ENCODE results near the gene TLX3. TPM values are rescaled to one million over a fixed set of nuclear protein-coding genes. Genes with fewer than 3 reads are reported as not detected.

Gene TLX3
- total RNA-seq, 1 donor from 2014 or later = 0.58 TPM

DNA sequence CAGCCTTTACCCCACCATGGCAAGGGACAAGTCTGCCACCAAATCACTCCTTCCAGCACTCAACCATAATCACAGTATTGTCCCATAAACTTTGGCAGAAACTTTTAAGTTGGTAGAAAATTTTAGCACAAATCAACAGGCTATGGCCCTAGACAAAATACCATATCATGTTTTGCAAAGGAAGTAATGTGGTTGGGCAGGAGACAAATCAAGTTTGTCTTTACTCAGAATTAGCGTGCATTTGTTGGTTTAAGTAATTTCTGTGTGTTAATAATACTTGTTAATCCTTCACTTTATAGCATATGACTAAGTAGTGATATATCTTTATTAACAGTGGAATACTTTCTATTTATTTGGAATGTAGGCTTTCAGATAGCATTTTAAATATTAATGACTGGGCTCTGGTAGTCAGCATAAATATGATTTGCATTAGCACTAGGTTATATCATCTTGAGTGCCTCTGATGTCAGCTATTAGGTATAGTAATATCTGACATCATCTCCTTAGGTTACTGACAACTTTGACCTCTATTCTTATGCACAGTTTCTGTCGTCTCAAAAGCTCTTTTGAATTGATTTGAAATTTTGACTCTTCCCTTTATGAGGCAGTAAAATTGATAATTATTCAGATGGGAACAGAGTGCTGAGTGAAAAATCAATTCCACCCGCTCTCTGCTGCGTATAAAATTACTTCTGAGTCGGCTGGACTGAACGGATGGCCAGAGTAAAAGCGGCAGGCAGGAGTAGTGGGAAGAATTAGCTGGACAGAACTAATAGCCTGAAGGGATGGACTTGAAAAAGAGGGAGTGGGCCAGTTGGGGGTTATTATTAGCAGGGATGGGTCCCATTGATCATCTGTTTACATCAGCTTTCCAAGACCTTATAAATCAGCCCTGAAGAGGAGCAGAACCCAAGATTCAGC lies 40.1 kb upstream of the TLX3 start:
- no peaks in the 10 kb centered on the region for H3K36me3 ChIP-seq (ENCODE audit: control insufficient read depth, insufficient read depth, low read length)
- DNase-seq (ENCODE audit: low read depth) = no peak
- no peaks in the 10 kb centered on the region for H3K27me3 ChIP-seq (ENCODE audit: control insufficient read depth, insufficient read depth, low read length)
- TF ChIP-seq, protein P1, sequence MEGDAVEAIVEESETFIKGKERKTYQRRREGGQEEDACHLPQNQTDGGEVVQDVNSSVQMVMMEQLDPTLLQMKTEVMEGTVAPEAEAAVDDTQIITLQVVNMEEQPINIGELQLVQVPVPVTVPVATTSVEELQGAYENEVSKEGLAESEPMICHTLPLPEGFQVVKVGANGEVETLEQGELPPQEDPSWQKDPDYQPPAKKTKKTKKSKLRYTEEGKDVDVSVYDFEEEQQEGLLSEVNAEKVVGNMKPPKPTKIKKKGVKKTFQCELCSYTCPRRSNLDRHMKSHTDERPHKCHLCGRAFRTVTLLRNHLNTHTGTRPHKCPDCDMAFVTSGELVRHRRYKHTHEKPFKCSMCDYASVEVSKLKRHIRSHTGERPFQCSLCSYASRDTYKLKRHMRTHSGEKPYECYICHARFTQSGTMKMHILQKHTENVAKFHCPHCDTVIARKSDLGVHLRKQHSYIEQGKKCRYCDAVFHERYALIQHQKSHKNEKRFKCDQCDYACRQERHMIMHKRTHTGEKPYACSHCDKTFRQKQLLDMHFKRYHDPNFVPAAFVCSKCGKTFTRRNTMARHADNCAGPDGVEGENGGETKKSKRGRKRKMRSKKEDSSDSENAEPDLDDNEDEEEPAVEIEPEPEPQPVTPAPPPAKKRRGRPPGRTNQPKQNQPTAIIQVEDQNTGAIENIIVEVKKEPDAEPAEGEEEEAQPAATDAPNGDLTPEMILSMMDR (IDR thresholded peaks at IDR 0.05; ENCODE audit: insufficient read depth, low read length, poor library complexity, severe bottlenecking) = no peak
- no peak overlapping the region for H3K4me3 ChIP-seq (ENCODE audit: low read depth, low read length)

DNA sequence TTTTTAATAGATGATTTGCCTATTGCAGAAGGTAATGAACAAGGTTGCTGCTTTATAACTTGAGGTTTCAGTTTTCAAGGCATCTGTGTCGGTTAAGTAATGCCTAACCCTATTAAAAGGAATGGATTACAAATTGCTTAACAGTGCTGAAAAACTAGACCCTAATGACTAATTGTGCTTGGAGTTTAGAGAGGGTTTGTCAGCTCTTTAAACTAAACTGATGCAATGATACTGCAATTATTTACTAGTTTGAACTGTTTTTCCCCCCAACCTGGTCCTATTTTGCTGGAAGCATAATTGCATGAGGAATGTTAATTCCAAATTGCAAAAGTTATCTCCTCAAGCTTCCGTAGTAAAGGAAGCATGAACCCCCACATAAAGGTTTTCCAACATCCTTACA lies 39.3 kb upstream of the TLX3 start:
- TF ChIP-seq, protein P1 (IDR thresholded peaks at IDR 0.05; ENCODE audit: insufficient read depth, low read length, poor library complexity, severe bottlenecking) = no peak
- H3K27me3 ChIP-seq (ENCODE audit: control insufficient read depth, insufficient read depth, low read length) = no peaks in the 10 kb centered on the region
- no peaks in the 10 kb centered on the region for H3K36me3 ChIP-seq (ENCODE audit: control insufficient read depth, insufficient read depth, low read length)
- DNase-seq (ENCODE audit: low read depth) = peak; percentile 48
- no peak overlapping the region for H3K4me3 ChIP-seq (ENCODE audit: low read depth, low read length)

DNA sequence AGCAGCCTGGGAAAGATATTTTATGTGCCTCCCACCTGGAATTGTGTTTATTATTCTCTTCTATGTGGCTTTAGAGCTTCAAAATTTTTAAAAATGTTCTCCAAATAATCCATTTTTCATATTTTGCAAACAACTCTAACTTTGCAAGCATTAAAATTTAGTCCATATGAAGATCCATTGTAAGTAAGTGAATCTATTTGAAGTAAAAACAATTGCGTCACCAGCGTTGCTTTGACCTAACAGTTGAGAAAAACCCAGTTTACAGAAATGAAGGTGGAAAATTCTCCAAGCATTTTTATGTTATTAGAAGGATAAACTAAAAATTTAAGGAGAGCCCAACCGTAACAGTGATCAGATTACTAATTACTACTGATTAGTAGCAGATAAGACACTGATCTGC lies 38.9 kb upstream of the TLX3 start:
- H3K4me3 ChIP-seq (ENCODE audit: low read depth, low read length) = no peak overlapping the region
- no peaks in the 10 kb centered on the region for H3K36me3 ChIP-seq (ENCODE audit: control insufficient read depth, insufficient read depth, low read length)
- TF ChIP-seq, protein P1 (IDR thresholded peaks at IDR 0.05; ENCODE audit: insufficient read depth, low read length, poor library complexity, severe bottlenecking) = no peak

DNA sequence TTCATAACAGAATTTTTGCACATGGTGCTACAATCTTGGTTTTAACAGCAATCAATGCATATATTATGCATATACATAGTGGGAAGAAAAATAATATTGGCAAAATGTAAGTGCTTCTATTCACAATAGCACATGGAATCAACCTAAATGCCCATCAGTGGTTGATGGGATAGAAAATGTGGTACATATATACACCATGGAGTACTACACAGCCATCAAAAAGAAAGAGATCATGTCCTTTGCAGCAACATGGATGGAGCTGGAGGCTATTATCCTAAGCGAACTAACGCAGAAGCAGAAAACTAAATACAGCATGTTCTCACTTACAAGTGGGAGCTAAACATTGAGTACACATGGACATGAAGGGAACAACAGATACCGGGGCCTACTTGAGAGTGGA lies 37.2 kb upstream of the TLX3 start:
- H3K27me3 ChIP-seq (ENCODE audit: control insufficient read depth, insufficient read depth, low read length) = no peaks in the 10 kb centered on the region
- no peaks in the 10 kb centered on the region for H3K36me3 ChIP-seq (ENCODE audit: control insufficient read depth, insufficient read depth, low read length)
- no peak for DNase-seq (ENCODE audit: low read depth)
- TF ChIP-seq, protein P1 (IDR thresholded peaks at IDR 0.05; ENCODE audit: insufficient read depth, low read length, poor library complexity, severe bottlenecking) = no peak
- no peak overlapping the region for H3K4me3 ChIP-seq (ENCODE audit: low read depth, low read length)

More for the DNA sequence above, 38.9 kb upstream of the TLX3 start:
- H3K27me3 ChIP-seq (ENCODE audit: control insufficient read depth, insufficient read depth, low read length) = no peaks in the 10 kb centered on the region
- DNase-seq (ENCODE audit: low read depth) = no peak

DNA sequence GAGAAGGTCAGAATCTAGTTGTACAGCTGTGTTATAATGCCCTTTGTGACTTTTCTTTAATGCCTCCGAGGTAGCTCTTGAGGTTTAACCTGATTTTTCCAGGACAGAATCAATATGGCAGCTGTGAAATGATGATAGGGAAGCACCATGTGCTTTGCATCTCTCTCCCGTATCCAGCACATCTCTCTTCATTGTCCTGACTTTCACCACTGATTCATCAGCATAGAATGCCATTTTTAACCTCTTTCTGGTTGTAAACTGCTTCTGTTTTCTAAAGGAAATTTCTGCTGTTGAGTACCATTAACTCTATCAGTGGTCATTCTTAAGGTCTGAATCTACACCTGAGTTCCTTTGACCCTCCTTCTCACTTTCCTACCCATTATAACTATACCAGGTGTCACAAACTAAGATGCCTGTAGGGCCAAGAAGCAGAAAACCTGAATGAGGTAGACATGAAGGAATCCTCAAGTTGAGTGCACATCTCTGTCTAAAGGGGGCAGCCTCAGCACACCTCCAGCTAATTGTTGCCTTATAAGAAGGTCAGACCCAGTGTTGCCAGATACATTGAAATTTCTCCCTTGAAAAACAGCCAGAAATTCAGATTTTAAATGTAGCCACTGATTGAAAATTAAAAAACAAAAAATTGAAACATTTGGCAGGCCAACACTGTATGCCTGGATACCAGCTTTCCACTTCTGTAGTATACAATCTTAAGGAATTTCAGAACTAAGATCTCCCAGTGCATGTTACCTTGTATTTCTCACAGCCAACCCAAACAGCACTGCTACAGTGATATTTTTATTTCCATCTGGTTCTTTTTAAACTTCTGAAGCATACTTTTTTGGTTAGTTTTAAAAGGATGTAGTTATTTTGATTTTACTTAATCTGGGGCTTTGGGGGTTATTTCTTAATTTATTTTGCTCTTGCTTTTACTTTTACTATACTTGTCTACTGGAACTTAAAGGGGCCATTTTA lies 35.8 kb upstream of the TLX3 start:
- DNase-seq (ENCODE audit: low read depth) = peak; percentile 21
- TF ChIP-seq, protein P1 (IDR thresholded peaks at IDR 0.05; ENCODE audit: insufficient read depth, low read length, poor library complexity, severe bottlenecking) = peak; percentile 69
- no peak overlapping the region for H3K4me3 ChIP-seq (ENCODE audit: low read depth, low read length)
- no peaks in the 10 kb centered on the region for H3K36me3 ChIP-seq (ENCODE audit: control insufficient read depth, insufficient read depth, low read length)
- no peaks in the 10 kb centered on the region for H3K27me3 ChIP-seq (ENCODE audit: control insufficient read depth, insufficient read depth, low read length)

Data from kidney epithelial cell (primary cell).